VCaP (cell line): ENCODE data around the gene CADPS.

Experiments used
- H3K27ac ChIP-seq: fragments of 450-650 bp; 2 replicates; pipeline ENCODE4 v1.5.1; 2017
- CTCF ChIP-seq: fragments of 450-650 bp; conservative IDR thresholded peaks from 2 replicates; pipeline ENCODE4 v1.5.1; 2017; ENCODE audit warnings: mild to moderate bottlenecking, moderate library complexity

CADPS gene

GRCh38 chr3:62601238-62602070 is 273.8 kb downstream of the CADPS start:
- TF ChIP-seq CTCF, result no peak

GRCh38 chr3:62600033-62600432 is 275.2 kb downstream of the CADPS start:
- no peak for TF ChIP-seq CTCF
- no peak overlapping the region for H3K27ac ChIP-seq

More at GRCh38 chr3:62601238-62602070, 273.8 kb downstream of the CADPS start:
- no peak overlapping the region for H3K27ac ChIP-seq

GRCh38 chr3:62597491-62597890 is 277.7 kb downstream of the CADPS start:
- TF ChIP-seq CTCF, result no peak
- H3K27ac ChIP-seq, result no peak overlapping the region

- no peak for TF ChIP-seq CTCF
- no peak overlapping the region for H3K27ac ChIP-seq
These were observed 282.8 kb downstream of the CADPS start for GRCh38 chr3:62592408-62592807.

GRCh38 chr3:62589078-62589477 is 286.1 kb downstream of the CADPS start:
- H3K27ac ChIP-seq, result no peak overlapping the region
- TF ChIP-seq CTCF, result no peak; the same call in 1 of the 2 replicates

- TF ChIP-seq CTCF, result no peak
- H3K27ac ChIP-seq, result no peak overlapping the region
These were observed 287.6 kb downstream of the CADPS start for GRCh38 chr3:62587579-62588031.

GRCh38 chr3:62587169-62587568 is 288.0 kb downstream of the CADPS start:
- TF ChIP-seq CTCF, result no peak
- no peak overlapping the region for H3K27ac ChIP-seq
